Mesothelial cell of epicardium (in vitro differentiated cells): ENCODE data around the gene PRDM10. TPM values are rescaled to one million over a fixed set of nuclear protein-coding genes. Genes with fewer than 3 reads are reported as not detected.
"Not testable (repeated sequence)": the region's sequence is repeated elsewhere in the genome, so short reads cannot be mapped to it uniquely, and the experiment has no call there.

Experiments used
- DNase-seq, 2 experiments: peaks; one replicate each; pipeline ENCODE4 v3.0.0; 2021; ENCODE audit warnings: low spot score in 2 of 2; ENCODE audit not compliant: unreplicated experiment in 2 of 2
- H3K27ac Mint-ChIP-seq: 2 replicates; pipeline ENCODE4 v1.8.0; 2021; ENCODE audit warnings: mixed read lengths
- H3K27me3 Mint-ChIP-seq: 2 replicates; pipeline ENCODE4 v1.8.0; 2021; ENCODE audit warnings: low read depth, mixed read lengths
- H3K36me3 Mint-ChIP-seq: 2 replicates; pipeline ENCODE4 v1.8.0; 2021; ENCODE audit warnings: mixed read lengths
- H3K4me1 Mint-ChIP-seq: 2 replicates; pipeline ENCODE4 v1.8.0; 2021; ENCODE audit warnings: mixed read lengths
- H3K4me3 Mint-ChIP-seq: 2 replicates; pipeline ENCODE4 v1.8.0; 2021; ENCODE audit warnings: mild to moderate bottlenecking, moderate library complexity, mixed read lengths
- H3K9me3 Mint-ChIP-seq: 2 replicates; pipeline ENCODE4 v1.8.0; 2021; ENCODE audit warnings: mixed read lengths
- total RNA-seq: library from RNA; stranded (reverse); gene quantifications from 3 replicates; pipeline ENCODE4 v1.2.1, GENCODE V29; 2021
- TF ChIP-seq, protein P1 (sequence below): fragments of 200-600 bp; sonication (generic); IDR thresholded peaks from one replicate; pipeline ENCODE4 v1.5.0; 2021; ENCODE audit warnings: antibody characterized with exemption; ENCODE audit not compliant: unreplicated experiment

Gene PRDM10
- total RNA-seq, 1 donor from 2014 or later = 17.8 TPM

DNA sequence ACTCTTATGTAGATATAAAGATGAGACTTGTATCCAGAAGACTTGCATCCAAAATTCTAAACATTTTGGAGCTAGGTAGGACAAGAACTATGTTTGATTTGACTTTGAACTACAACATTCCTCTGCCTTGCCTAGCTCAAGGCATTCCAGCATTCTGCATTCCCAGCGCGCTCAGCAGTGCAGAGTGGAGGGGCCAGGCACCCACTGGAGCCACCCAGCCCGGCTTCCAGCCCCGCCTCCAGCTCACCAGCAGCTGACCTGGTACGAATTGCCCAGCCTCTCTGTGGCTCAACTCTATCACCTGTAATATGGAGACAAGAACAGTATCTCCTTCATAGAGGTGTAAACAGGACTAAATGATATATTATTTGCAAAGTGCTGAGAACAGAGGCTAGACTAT is 28.8 kb downstream of the PRDM10 start:
- TF ChIP-seq, protein P1, sequence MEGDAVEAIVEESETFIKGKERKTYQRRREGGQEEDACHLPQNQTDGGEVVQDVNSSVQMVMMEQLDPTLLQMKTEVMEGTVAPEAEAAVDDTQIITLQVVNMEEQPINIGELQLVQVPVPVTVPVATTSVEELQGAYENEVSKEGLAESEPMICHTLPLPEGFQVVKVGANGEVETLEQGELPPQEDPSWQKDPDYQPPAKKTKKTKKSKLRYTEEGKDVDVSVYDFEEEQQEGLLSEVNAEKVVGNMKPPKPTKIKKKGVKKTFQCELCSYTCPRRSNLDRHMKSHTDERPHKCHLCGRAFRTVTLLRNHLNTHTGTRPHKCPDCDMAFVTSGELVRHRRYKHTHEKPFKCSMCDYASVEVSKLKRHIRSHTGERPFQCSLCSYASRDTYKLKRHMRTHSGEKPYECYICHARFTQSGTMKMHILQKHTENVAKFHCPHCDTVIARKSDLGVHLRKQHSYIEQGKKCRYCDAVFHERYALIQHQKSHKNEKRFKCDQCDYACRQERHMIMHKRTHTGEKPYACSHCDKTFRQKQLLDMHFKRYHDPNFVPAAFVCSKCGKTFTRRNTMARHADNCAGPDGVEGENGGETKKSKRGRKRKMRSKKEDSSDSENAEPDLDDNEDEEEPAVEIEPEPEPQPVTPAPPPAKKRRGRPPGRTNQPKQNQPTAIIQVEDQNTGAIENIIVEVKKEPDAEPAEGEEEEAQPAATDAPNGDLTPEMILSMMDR = no peak
- H3K36me3 Mint-ChIP-seq = peaks cover 7% of the 10 kb centered on the region
- no peak overlapping the region for H3K4me3 Mint-ChIP-seq
- no peaks in the 10 kb centered on the region for H3K9me3 Mint-ChIP-seq
- peak overlapping the region; percentile 94 for H3K27ac Mint-ChIP-seq
- peak; percentile 53 to 75 for DNase-seq
- H3K4me1 Mint-ChIP-seq = peaks cover 30% of the 10 kb centered on the region
- H3K27me3 Mint-ChIP-seq = no peaks in the 10 kb centered on the region

DNA sequence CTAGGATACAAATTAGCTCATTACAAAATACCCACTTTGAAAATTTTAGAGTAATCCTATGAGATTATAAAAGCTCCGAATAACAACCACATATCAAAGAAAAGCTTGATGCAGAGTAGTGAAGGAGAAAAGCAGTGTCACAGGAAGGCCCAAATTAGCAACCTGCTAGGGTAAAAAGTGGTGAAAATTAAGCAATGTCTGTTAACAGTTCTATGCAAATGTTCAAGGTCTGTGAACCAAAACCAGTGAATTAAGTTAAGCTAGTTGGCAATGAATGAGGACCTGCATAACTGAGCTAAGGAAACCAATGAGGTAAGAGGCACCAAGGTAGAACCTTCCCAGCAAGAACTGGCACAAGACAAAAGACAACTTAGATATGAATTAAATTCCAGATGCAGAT is 29.6 kb downstream of the PRDM10 start:
- H3K4me1 Mint-ChIP-seq = peaks cover 30% of the 10 kb centered on the region
- H3K4me3 Mint-ChIP-seq = no peak overlapping the region
- H3K27ac Mint-ChIP-seq = peak overlapping the region; percentile 94
- H3K27me3 Mint-ChIP-seq = no peaks in the 10 kb centered on the region
- peaks cover 7% of the 10 kb centered on the region for H3K36me3 Mint-ChIP-seq
- DNase-seq = no peak
- TF ChIP-seq, protein P1 = no peak
- no peaks in the 10 kb centered on the region for H3K9me3 Mint-ChIP-seq

DNA sequence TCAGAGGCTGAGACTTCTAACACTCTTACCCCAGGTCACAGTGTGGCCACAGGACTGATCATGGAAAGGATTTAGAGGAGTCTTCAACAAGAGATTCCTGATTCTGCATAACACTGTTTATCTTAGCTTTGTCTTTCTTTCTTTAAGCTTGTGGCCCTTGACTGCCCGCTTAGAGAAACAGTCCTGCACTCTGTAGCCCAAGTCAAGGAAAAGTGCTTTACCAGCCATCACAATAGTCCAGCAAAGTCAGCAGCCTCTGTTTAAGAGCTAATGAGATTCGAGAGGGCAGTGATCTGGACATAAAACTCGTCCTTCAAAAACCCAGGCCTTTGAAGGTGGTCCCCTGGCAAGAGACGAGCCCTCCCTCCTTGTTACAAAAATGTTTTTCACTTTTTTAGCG is 30.0 kb downstream of the PRDM10 start:
- H3K4me3 Mint-ChIP-seq = no peak overlapping the region
- TF ChIP-seq, protein P1 = no peak
- DNase-seq = no peak
- H3K27me3 Mint-ChIP-seq = no peaks in the 10 kb centered on the region
- peak overlapping the region; percentile 94 for H3K27ac Mint-ChIP-seq
- peaks cover 30% of the 10 kb centered on the region for H3K4me1 Mint-ChIP-seq
- peaks cover 7% of the 10 kb centered on the region for H3K36me3 Mint-ChIP-seq
- H3K9me3 Mint-ChIP-seq = no peaks in the 10 kb centered on the region

DNA sequence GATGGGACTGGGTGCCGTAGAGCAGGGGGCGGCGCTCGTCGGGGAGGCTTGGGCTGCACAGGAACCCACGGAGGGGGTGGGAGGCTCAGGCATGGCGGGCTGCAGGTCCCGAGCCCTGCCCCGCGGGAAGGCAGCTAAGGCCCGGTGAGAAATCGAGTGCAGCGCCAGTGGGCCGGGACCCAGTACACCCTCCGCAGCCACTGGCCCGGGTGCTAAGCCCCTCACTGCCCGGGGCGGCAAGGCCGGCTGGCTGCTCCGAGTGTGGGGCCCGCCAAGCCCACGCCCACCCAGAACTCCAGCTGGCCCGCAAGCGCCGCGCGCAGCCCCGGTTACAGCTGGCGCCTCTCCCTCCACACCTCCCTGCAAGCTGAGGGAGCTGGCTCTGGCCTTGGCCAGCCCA is 30.8 kb downstream of the PRDM10 start:
- not testable (repeated sequence) for DNase-seq, H3K36me3 Mint-ChIP-seq, H3K9me3 Mint-ChIP-seq, H3K27me3 Mint-ChIP-seq, H3K4me3 Mint-ChIP-seq, H3K27ac Mint-ChIP-seq
- H3K4me1 Mint-ChIP-seq = peaks cover 28% of the 10 kb centered on the region

DNA sequence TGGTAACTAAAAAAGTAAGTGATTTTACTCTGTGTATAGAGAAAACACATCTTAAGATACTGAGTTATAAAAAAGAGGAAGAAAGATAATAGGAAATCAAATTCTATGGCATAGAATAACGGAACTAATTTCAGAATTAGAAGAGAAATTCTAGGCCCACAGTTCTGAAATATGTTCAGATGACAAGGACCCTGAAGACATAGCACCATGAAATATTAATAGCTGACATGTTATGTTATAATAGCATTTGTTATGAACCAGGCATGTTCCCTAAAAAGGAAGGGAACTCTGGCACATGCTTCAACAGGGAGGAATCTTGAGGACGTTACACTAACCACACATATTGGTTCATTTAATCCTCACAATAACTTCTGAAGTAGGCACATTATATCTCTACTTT is 32.7 kb downstream of the PRDM10 start:
- H3K27ac Mint-ChIP-seq = peak overlapping the region; percentile 30
- peaks cover 7% of the 10 kb centered on the region for H3K36me3 Mint-ChIP-seq
- no peak for DNase-seq
- H3K4me3 Mint-ChIP-seq = no peak overlapping the region
- TF ChIP-seq, protein P1 = no peak
- H3K4me1 Mint-ChIP-seq = peaks cover 23% of the 10 kb centered on the region
- no peaks in the 10 kb centered on the region for H3K9me3 Mint-ChIP-seq
- no peaks in the 10 kb centered on the region for H3K27me3 Mint-ChIP-seq

DNA sequence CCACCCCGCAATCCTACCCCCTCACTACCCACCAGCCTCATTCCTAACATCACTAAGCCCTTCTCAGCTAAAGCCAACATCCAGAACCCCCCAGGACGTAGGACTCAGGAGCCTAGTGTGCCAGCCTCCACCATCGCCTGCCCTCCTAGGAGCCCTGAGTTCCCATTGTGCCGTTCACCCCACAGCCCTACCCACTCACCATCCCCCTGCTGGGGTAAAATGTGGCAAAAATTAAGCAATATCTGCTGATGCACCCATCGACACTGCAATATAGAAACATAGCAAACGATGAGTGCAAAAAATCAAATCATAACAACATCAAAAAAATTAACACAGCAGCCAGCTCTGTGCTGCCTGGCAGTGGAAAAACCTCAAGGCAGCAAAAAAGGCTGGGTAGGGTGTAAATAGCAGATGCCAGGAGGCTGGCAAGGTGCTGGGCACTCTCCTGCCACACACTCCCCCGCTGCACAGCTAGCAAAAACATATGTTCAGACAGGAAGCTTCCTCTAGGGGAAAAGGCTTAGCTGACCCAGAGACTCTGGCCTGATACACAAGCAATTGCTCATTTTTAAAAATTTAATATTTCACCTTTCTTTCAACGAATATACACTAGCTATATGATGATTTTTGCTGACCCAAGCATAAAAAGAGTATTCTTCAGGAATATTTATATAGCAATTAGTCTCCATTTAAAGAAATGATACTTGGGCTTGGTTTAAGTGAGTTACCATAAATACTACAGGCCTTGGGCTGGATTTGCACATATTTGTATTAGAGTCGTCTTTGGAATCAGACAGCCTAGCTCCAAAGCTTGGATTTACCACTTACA is 33.8 kb downstream of the PRDM10 start:
- Mint-ChIP-seq H3K4me1 (peaks cover 16% of the 10 kb centered on the region), H3K36me3 (peaks cover 7% of the 10 kb centered on the region), H3K4me3 (no peak overlapping the region), H3K27ac (no peak overlapping the region), H3K9me3 (no peaks in the 10 kb centered on the region), H3K27me3 (no peaks in the 10 kb centered on the region)
- TF ChIP-seq, protein P1 = no peak
- no peak for DNase-seq
